RPMI7951 (cell line): ENCODE measurements around the gene SLC66A2. TPM values are rescaled to one million over a fixed set of nuclear protein-coding genes. Genes with fewer than 3 reads are reported as not detected.
"Not testable (repeated sequence)": the region's sequence is repeated elsewhere in the genome, so short reads cannot be mapped to it uniquely, and the experiment has no call there.

ENCODE experiments used
- DNase-seq: peaks from one replicate; pipeline ENCODE4 v3.0.0-alpha.2; 2012; ENCODE audit warnings: low read depth
- total RNA-seq: library from RNA; depleted of rRNA; stranded (reverse); fragments of >200 nt; shearing (Covaris generic); gene quantifications from 2 replicates; pipeline ENCODE4 v1.2.3, GENCODE V29; 2014

SLC66A2 gene
- total RNA-seq, 1 experiment from 2014 or later, result 15.4 TPM

DNA sequence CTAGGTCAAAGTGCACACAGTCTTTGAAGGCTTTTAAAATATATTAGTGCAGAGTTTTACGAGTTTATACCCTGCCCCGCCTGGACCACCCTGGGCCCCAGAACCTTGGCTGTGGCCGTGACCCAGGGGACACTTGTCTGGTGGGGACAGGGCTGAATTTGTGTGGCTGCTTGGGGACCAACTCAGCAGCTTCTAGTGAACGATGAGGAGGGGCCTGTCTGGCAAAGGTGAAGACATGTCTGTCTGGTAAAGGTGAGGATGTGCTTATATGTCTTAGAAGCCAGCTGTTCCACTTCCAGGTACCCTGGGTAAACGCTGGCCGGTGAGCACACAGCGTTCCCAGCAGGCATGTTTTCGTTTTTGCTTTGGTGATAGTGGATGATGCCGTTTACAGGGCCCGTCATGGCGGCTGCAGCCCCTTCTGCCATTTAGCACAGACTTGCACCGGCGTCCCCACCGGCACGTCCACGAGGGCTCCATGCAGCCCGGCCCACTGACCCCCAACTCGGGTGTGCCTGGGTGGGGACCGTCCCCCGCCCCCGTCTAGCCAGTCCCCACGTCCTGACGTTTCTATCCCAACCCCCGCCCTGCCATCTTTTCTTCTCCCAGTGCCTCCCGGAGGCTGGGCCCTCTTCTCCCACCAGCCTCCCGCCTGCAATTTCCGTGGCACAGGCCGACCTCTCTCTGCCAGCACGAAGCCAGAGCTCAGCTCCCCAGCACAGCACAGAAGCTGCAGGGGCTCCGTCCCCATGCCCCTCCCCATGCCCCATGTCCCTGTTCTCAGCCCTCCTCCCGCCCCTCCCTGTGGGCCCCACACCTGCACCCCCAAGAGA lies 67.8 kb downstream of the SLC66A2 start:
- DNase-seq, result no peak

DNA sequence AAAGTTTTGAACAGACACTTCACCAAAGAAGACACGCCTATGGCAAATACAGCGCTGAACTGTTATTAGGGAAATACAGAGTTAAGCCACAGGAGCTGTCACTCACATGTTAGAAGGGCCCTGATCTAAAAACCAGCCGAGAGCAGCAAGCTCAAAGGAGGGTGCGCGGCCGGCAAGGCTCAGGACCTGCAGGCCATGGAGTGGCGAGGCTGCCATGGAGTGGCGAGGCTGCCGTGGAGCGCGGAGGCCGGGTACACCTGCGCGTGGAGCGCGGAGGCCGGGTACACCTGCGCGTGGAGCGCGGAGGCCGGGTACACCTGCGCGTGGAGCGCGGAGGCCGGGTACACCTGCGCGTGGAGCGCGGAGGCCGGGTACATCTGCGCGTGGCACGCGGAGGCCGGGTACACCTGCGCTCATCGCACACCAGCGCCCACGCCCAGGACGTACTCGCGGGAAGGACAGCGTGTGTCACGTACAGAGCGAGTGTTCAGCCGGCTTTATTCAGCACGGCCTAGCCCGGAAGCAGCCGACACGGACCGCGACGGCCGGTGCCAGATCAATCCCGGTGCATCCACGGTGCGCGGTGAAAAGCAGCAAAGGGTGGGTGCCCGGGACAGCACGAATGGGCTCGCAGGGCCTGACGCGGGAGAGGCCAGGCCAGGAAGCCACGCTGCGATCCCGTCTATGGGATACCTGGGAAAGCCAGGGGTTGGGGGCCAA lies 68.8 kb downstream of the SLC66A2 start:
- DNase-seq, result no peak

DNA sequence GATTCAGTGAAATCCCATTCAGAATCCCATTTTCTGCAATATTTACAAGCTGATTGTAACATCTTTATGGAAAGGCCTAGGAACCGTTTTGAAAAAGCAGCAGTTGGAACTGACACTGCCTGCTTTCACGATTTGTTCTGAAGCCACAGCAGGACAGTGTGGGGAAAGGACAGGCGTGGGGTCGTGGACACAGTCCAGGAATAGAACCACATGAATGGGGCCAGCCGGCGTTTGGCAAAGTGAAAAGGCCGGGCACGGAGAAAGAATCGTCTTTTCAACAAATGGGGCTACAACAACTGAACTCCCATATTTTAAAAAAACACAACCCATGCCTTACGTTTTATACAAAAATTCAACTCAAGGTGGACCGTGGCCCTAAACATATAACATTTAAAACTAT lies 69.8 kb downstream of the SLC66A2 start:
- DNase-seq, result no peak

DNA sequence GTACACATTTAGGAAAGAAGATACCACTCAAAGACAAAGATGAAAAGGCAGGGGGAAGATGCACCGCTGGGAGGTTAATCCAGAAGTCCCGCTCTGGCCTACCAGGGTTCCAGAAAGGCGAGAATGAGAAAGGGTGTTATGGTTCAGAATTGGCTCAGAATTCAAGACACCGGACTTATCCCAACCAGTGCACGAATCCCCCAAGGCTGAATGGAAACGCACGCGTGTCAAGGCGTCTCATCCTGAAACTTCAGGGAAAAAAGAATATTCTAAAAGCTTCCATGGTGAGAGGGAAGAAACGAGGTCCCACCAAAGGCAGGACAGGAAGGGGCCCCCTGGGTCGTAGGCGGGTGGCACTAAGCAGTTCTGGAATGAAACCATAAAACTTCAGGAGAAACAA lies 71.9 kb downstream of the SLC66A2 start:
- no peak for DNase-seq

DNA sequence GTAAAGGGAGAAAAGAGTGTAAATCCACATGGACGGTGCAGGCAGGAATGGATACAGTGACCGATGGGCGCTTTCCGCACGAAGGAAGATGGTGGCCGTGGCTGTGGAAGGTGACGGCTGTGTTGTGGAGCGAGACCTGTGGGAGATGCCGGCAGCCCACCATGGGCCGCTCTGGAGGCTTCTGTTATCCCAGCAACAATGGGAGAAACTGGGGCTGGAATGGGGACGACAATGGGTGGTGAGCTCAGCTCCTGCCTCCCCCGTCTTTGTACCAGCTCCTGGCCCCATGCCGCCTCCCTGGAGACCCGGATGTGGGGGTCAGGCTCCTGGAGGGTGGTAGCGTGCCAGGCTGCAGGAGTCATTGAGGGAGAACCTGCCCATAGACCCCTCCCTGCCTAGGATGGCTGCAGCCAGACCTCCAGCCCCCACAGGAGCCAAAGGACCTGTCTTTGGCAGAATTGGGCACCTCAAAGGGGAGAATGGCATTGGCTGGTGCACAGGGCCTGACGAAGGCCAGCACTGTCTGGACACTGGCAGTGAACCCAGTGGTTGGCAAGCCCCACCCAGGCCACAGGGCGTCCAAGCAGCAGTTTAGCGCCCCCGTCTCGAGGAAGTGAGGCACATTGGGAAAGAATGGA lies 72.6 kb downstream of the SLC66A2 start:
- DNase-seq, result no peak

DNA sequence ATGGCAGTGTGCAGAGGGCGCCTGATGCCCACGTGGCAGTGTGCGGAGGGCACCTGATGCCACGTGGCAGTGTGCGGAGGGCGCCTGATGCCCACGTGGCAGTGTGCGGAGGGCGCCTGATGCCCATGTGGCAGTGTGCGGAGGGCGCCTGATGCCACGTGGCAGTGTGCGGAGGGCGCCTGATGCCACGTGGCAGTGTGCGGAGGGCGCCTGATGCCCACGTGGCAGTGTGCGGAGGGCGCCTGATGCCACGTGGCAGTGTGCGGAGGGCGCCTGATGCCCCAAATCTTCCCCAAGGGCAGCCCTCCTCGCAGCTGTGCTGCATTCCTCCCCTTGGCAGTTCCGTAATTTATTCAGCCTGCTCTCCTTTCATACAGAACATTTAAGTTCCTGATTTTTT lies 73.2 kb downstream of the SLC66A2 start:
- not testable (repeated sequence) for DNase-seq

DNA sequence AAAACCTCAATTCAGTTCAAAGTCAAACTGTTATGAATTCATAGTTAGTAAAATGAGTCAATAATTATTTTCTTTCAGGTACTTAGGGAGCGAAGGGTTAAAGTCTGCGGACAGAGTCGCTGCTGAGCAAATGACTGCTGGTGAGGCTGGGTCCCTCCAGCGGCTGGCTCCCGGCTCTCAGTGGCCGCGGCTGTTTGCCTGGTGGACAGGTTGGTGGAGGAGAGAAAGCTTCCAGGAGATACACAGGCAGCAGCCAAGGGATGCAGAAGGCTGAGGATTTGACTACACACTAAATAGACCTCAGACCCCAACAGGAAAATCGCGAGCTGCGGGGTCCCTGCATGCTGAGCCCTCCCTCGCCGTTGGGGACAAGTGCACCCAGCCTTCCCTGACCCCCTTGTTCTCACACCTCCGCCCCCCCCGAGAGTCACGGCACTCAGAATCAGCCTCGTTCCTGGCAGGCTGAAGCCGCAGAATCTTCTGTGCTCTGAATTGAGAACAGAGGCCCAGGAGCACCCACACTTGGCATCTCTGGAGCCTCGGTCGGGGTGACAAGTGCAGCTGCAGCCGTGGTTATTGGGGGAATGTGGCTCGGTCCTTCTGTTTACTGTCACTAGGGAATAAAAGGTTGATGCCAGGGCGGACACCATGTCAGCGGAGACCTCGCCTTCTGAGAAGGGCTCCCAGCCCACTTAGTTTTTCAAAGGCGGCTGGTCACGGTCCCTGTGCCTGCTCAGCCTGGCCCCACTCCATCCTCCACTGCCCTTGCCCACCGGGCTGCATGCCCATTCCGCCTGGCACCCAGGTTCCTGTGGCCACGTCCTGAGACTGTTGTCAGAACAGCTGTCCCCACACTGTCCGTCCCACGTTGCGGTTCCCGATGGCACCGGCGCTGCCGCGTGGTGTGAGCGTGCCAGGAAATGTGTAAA lies 74.0 kb downstream of the SLC66A2 start:
- DNase-seq, result no peak

DNA sequence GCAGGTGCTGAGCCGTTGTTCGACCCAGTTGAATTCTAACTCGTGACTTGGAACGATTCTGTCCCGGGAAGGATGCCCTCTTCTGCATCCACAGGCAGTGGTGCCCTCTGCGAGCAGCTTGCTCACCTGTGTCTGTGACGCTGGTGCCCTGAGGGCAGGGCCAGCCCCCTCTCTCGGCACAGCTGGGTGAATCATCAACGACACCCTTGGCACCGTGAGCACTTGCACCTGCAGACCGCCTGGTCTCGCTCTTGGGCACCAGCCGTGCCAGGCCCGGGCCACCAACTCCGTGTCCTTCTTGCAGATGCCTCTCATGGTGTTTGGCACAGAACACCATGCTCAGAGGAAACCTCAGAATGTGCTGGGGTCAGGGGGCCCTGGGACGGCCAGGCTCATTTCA lies 75.0 kb downstream of the SLC66A2 start:
- DNase-seq, result no peak

DNA sequence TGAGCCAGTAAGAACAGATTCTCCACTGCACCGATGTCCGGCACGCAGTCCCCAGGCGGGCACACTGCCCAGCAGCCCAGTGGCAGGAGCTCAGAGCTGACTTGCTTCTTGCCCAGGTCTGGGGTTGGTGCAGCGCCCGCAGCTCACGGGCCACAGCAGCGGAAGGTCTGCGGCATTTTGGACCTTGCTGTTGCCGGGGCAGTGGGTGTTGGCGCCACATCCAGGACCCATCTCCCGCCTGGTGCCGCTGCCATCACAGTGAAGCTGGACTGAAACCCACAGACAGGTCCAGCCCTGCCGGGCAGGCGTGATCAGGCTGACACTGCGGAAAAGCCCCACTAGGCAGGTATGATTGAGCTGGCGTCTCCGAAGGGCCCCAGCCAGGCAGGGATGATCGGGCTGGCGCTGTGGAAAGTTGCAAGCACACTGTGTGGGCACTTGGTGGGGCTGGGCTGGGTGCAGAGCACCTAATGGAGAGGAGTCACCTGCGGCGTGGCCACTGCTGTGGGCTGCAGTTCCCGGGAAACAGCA lies 75.5 kb downstream of the SLC66A2 start:
- no peak for DNase-seq

DNA sequence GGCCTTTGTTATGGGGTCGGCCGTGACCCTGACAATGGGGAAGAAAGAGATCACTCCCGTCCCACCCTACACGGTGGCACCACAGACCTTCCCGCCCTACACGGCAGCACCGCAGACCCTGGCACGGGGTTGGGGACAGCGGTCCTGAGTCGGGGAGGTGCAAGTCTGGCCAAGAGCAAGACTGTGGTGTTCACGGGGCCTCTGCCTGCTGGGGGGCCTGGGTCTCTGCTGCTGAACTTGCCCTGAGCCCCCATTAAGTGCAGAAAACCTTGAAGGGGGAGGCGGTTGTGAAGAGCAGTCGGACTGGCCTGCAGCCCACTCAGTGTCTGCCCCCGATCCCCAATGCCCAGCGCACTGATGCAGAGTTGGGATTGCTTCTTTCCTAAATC lies 75.9 kb downstream of the SLC66A2 start:
- no peak for DNase-seq

DNA sequence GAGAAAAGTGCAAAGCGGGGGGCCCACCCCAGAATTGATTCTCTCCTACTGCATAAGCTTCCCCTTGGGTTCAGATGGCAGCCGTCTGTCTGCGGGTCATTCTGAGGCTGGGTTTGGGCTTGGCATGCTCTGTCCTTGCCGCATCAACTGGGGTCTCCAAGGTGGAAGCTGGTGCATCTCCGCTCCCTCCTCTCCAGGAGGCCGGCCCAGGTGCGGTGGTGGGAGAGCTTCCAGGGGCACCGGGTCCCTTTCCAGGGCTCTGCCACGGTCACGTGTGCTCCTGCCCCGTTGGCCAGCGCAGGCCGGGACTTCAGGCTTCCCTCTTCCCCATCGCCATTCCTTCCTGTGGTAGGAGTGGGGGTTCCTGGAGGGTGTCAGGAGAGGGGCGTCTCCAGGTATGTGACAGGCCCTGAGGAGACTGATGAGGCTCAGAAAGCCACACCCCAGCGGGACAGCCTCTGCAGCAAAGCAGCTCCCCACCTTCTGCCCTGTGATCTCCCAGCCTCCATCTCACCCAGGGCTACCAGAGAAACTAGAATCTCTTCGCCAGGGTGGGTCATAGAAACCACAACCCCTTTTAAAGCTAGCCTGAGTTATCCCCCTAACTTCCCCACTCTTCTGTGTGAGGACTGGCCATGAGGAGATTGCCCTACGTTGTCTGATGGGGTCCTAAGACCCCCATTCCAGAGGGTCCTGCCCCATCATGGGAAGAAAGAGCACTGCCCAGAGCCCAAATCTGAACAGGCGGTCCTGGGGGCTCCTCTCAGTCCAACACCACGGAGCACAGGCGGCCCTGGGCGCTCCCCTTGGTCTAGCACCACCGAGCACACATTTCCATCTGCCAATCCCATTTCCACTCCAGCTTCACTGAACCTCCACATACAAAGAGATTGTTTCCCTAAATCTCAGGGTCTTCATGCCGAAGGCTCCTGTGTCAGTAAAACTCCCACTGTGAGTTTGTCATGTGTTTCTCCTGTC lies 76.6 kb downstream of the SLC66A2 start:
- no peak for DNase-seq

DNA sequence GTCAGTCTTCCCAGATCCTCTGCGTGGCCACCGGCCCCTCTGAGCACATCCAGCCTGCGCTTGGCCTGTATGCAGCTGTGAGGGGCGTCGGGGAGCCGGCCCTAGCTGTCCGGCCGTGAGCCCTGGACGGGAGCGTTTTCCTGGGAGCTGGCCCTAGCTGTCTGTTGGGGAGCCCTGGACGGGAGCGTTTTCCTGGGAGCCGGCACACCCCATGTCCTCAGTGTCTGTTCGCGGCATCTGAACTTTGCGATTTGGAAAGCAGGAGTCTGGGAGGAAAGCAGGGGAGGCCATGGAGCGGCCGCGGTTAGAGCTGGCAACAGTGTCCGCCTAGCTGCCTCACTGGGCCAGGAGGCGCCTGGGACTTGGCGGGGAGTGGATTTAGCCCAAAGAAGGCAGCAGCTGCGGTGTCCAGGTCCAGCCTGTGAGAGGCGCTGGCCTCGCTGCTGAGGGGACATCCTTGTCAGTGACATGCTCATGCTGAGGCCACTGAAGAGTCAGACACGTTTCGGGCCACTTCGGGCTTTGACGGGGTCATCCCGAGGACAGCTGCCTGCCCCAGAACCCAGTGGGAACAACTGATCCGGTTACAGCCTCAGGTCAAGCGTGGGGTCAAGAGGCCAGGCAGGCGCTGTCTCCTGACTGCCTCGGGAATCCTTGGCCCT lies 77.9 kb downstream of the SLC66A2 start:
- no peak for DNase-seq

DNA sequence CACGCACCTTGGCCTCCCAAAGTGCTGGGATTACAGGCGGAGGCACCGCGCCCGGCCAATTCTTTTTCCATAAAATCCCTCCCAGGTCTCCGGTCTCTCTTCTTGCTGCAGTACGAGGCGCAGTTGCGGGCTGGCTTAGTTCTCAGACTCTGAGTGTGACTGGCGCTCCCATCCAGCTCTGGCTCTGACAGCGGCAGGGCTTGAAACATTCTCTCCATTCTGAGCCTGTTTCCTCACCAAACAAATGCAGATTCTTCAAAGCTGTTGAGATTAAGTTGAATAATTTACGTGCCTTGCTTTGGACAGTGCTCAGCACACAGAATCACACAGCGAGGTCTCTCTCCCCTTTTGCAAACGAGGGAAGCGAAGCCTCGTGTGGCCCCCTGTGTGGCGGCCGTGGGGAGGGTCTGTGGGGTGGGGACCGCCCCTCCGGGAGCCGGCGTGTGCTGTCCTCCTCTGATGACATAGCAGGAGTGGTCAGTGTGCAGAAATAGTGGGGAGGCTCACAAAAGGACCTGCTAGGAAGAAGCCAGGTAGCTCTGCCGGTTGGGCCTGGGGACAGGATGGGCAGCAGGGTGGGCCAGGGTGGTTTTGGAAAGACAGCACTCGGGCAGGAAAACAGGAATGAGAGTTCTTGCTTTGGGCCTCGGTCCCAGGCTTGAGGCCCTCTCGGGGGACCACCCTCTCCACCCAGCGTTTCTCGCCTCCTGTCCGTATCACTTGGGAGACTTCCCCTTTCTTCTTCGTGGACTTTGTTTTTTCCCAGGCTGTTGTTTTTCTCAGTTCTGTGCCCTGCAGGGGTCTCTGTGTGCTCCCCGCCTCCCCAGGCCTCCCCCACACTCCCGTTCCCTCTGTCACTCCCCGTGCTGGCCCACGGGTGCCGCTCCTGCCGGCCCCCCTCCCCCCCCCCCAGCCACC lies 78.7 kb downstream of the SLC66A2 start:
- DNase-seq, result no peak

DNA sequence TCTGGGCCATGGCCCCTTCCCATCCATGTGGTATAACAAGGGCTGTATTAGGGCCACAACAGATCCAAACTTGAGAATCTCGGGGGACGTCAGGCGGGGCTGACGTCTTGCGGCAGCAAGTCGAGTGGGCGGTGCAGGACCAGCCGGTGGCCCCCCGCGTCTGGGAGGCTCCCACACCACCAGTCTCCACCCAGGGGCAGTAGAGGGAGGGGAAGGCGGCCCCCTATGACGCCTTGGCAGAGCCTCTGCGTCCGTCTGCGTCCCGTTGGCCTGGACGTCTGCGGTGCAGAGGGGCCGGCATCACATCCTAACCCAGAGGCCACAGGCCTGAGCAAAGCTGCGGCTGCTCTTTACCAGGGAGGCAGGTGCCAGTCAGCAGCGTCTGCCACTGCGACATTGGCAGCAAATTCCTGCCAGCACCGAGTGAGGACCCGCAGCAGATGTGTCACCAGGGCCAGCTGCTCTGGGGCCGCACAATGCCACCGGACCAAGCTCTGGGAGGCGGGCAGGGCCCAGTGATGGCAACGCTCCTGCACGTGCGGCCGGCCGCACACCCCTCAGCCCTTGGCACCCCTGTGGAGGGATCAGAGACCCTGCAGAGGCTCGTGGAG lies 79.9 kb downstream of the SLC66A2 start:
- DNase-seq, result no peak

DNA sequence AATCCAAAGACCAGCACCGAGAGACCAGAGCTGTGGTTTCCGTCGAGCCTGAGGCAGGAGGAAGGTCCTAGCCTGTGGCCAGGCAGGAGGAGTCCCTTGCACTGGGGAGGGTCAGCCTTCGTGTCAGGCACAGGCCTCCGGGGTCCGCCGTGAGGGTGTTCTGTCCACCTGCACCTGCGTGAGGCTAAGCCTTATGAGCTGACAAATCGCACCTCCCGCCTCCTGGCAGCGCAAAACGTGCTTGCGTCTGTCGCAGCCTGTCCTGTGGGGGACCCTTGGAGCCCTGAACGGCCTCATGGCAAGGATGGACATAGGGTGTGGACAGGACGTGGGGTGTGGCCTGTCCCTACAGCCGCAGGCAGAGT lies 80.4 kb downstream of the SLC66A2 start:
- no peak for DNase-seq

DNA sequence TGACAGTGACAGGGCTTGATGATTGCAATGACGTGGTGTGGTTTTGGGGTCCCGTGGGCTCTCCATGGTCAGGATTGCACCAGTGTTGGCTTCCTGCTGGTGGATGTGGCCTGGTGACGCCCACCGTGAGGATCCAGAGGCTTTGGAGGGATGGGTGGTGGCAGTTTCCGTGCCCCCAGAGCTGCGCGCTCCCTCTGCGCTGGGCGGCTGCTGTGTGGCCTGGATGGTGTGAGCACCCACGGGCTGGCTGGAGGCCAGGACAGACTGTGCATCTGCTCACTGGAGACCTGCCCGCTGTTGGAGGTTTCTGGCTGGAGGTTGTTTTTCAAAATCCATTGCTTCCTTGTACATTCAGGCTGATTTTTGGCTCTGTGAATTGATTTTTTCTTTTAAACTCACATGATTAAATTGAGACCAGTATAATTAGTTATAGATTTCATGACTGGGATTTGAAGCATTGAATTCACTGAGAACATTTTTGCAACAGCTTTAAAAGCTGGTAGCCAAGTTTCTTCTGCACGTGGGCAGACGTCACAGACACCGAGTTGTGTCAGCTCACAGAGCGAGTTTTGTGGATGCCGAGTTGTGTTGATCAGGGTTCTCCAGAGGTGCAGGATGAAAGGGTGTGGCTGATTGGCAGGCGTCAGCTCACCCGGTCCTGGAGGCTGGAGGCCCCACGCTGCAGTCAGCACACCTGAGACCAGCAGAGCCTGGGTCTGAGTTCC lies 81.0 kb downstream of the SLC66A2 start:
- no peak for DNase-seq

DNA sequence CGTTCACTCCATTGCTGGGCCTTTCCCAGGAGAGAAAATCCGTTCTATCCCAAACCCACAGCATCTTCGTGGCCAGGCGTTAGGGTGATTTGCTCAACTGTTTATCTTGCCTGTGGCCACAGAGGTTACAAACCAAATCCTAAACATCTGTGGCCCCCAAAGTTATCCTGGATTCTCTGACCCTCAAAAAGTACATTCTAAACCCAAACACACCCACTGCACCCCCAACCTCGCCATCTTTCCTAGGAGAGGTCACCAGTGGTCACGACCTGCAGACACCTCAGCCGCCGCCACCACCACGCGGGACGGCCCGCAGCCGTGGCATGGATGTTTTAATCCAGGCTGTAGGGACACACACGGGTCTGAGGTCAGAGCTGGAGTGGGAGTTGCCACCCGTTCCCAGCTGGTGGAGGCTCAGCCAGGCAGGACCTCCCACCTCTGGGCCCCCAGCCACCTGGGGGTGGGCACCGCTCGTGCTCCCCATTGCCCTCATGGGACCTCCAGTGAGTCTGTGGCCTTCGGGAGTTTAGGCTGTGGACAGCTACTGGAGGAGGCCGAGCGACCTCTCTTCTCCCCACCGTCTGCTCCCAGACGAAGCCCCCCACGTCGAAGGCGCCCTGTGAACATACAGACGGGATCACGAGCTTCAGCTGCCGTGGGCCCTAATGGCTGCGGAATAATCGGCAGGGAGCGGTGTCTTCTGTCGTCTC lies 81.7 kb downstream of the SLC66A2 start:
- no peak for DNase-seq
